ENCODE measurements around the gene ADD3.

DNA sequence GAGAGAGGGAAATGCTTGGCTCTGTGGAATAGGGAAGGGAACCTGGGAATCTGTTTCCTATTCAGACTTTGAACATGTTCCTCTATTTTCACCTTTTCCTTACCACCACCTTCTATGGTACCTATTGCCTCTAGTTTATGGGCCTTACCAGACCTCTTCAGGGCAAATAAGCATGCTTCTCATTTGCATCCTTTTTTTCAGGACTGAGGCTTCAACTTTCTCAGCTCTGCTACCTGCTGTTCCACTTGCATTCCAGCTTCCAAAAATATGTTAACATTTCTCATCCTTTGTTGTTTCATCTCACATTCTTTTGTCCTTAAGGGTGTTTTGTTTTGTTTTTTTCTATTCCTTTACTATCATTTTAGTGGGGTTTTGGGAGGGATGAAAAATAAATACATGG, 121.7 kb downstream of the ADD3 start:
- TF ChIP-seq CTCF (IDR thresholded peaks at IDR 0.05; ENCODE audit: poor library complexity) (no peak), EZH2 (IDR thresholded peaks at IDR 0.05; ENCODE audit: borderline replicate concordance) (no peak), EZH2phosphoT487 (IDR thresholded peaks at IDR 0.05; ENCODE audit: low read depth, severe bottlenecking, unreplicated experiment) (no peak)

Data from hepatocyte (in vitro differentiated cells).